Immature natural killer cell (primary cell): ENCODE measurements around the gene AP1G2. TPM values are rescaled to one million over a fixed set of nuclear protein-coding genes. Genes with fewer than 3 reads are reported as not detected.

Source experiments
- DNase-seq, 3 donors: peaks; one replicate each; pipeline ENCODE4 v3.0.0; 2022; ENCODE audit warnings: mixed read lengths in 1 of 3
- H3K27ac Mint-ChIP-seq, 6 donors: one replicate each; pipeline ENCODE4 v1.8.0; 2020; ENCODE audit warnings: mixed read lengths in 6 of 6, mild to moderate bottlenecking in 5 of 6, inconsistent platforms in 4 of 6, moderate library complexity in 3 of 6
- H3K27me3 Mint-ChIP-seq, 3 donors: one replicate each; pipeline ENCODE4 v1.8.0; 2020 to 2021; ENCODE audit warnings: low read depth in 3 of 3, mild to moderate bottlenecking in 3 of 3, mixed read lengths in 3 of 3, moderate library complexity in 3 of 3, inconsistent platforms in 1 of 3
- H3K36me3 Mint-ChIP-seq, 3 donors: one replicate each; pipeline ENCODE4 v1.8.0; 2020; ENCODE audit warnings: mixed read lengths in 3 of 3, inconsistent platforms in 2 of 3, mild to moderate bottlenecking in 2 of 3
- H3K4me1 Mint-ChIP-seq, 2 donors: one replicate each; pipeline ENCODE4 v1.8.0; 2020; ENCODE audit warnings: inconsistent platforms in 2 of 2, mild to moderate bottlenecking in 2 of 2, mixed read lengths in 2 of 2, moderate library complexity in 1 of 2
- H3K4me3 Mint-ChIP-seq, 5 donors: one replicate each; pipeline ENCODE4 v1.8.0; 2020; ENCODE audit warnings: mild to moderate bottlenecking in 5 of 5, mixed read lengths in 5 of 5, inconsistent platforms in 3 of 5, moderate library complexity in 3 of 5
- H3K9me3 Mint-ChIP-seq, 6 donors: one replicate each; pipeline ENCODE4 v1.8.0; 2020; ENCODE audit warnings: mild to moderate bottlenecking in 6 of 6, mixed read lengths in 6 of 6, inconsistent platforms in 4 of 6, moderate library complexity in 3 of 6
- polyA plus RNA-seq, 3 donors: library from polyadenylated mRNA; unstranded; fragments of 300-500 nt; fragmentation: Illumina TruSeq; gene quantifications; one replicate each; pipeline ENCODE4 v1.2.3, GENCODE V29; 2021

Gene AP1G2
- polyA plus RNA-seq, 3 donors from 2014 or later = 62.9 to 80.7 (median 64.4) TPM

- Mint-ChIP-seq H3K4me1 (peaks cover 2 to 5% of the 10 kb centered on the region in 2 donors), H3K27ac (peak overlapping the region in 1 of 6 donors; percentile 17), H3K36me3 (peaks cover 3 to 13% (median 4%) of the 10 kb centered on the region in 3 donors), H3K9me3 (no peaks in the 10 kb centered on the region), H3K4me3 (no peak overlapping the region), H3K27me3 (peaks cover 0 to 2% (median 1%) of the 10 kb centered on the region in 3 donors)
- no peak for DNase-seq
Measured at GRCh38 chr14:23513005-23513817, 54.4 kb downstream of the AP1G2 start.

GRCh38 chr14:23512156-23512555 is 55.4 kb downstream of the AP1G2 start:
- Mint-ChIP-seq H3K36me3 (peaks cover 3 to 16% (median 4%) of the 10 kb centered on the region in 3 donors), H3K4me1 (peaks cover 2 to 5% of the 10 kb centered on the region in 2 donors), H3K9me3 (no peaks in the 10 kb centered on the region), H3K27ac (peak overlapping the region in 2 of 6 donors; percentile 64 to 73), H3K4me3 (peak overlapping the region in 4 of 5 donors; percentile 69 to 82 (median 75)), H3K27me3 (peaks cover 0 to 2% (median 1%) of the 10 kb centered on the region in 3 donors)
- DNase-seq = no peak

Other genes with a start within 250 kb of the AP1G2 start
- 100 to 1,000 TPM in 2 of 3 donors, 10 to 100 TPM in 1; 86.2 to 114 (median 113) TPM for gene PABPN1, start 246.3 kb downstream of the AP1G2 start, polyA plus RNA-seq
- under 1 TPM in 1 of 3 donors, not detected in 2; 0.18 TPM for gene SLC22A17, start 214.9 kb downstream of the AP1G2 start, polyA plus RNA-seq
- gene EFS, start 202.6 kb downstream of the AP1G2 start, polyA plus RNA-seq = not detected
- gene IL25, start 195.0 kb downstream of the AP1G2 start, polyA plus RNA-seq = not detected
- gene CMTM5, start 190.7 kb downstream of the AP1G2 start, polyA plus RNA-seq = 1 to 10 TPM in 1 of 3 donors, under 1 TPM in 1, not detected in 1; 0.27 to 4.0 TPM
- gene MYH6, start 159.5 kb downstream of the AP1G2 start, polyA plus RNA-seq = not detected
- not detected for gene MYH7, start 132.1 kb downstream of the AP1G2 start, polyA plus RNA-seq
- 10 to 100 TPM; 52.3 to 84.8 (median 81.5) TPM for gene NGDN, start 98.1 kb downstream of the AP1G2 start, polyA plus RNA-seq
- gene ZFHX2, start 16.0 kb downstream of the AP1G2 start, polyA plus RNA-seq = under 1 TPM in 1 of 3 donors, not detected in 2; 0.12 TPM
- gene THTPA, start 11.5 kb downstream of the AP1G2 start, polyA plus RNA-seq = 10 to 100 TPM; 17.5 to 20.6 (median 19.5) TPM
- under 1 TPM in 1 of 3 donors, not detected in 2; 0.10 TPM for gene JPH4, start 11.0 kb upstream of the AP1G2 start, polyA plus RNA-seq
- under 1 TPM in 2 of 3 donors, not detected in 1; 0.28 to 0.58 TPM for gene DHRS2, start 68.6 kb upstream of the AP1G2 start, polyA plus RNA-seq